AG04450 (cell line): ENCODE data around the gene STRIP2. TPM values are rescaled to one million over a fixed set of nuclear protein-coding genes. Genes with fewer than 3 reads are reported as not detected.

Experiments used
- CTCF ChIA-PET: fragments of 300-600, 350-600 bp; formaldehyde crosslinking; extraction: SDS; loops from one replicate; lab custom pipeline; 2022; ENCODE audit warnings: antibody characterized with exemption, inconsistent platforms; lab: Charles Lee
- POLR2A ChIA-PET: fragments of 350-600 bp; formaldehyde crosslinking; extraction: SDS; loops from one replicate; lab custom pipeline; 2021; ENCODE audit warnings: antibody characterized with exemption, inconsistent platforms; lab: Yijun Ruan, JAX
- DNase-seq: peaks from one replicate; pipeline ENCODE4 v3.0.0-alpha.2; 2011; ENCODE audit warnings: low read depth, low spot score
- H3K27ac ChIP-seq: one replicate; pipeline ENCODE4 v1.5.1; 2012; ENCODE audit warnings: low read depth, low read length, control low read depth
- H3K27me3 ChIP-seq: one replicate; pipeline ENCODE4 v1.6.0; 2012; ENCODE audit warnings: low read length; ENCODE audit not compliant: control insufficient read depth, insufficient read depth
- H3K4me3 ChIP-seq: 2 replicates; pipeline ENCODE4 v1.5.1; 2011; ENCODE audit warnings: mild to moderate bottlenecking, low read depth, low read length, control low read depth
- H3K9me3 ChIP-seq: 2 replicates; pipeline ENCODE4 v1.5.1; 2012; ENCODE audit warnings: low read length; ENCODE audit not compliant: control insufficient read depth, insufficient read depth
- CTCF ChIP-seq: IDR thresholded peaks from 2 replicates; pipeline ENCODE4 v1.5.1; 2011; ENCODE audit warnings: low read depth, low read length, control low read depth, inconsistent platforms
- polyA plus RNA-seq: library from polyadenylated mRNA; depleted of rRNA; stranded (reverse); fragments of >200 nt; gene quantifications from 2 replicates; pipeline ENCODE4 v1.2.3, GENCODE V29; 2011

The STRIP2 gene
- polyA plus RNA-seq, 1 experiment: 1.7 TPM

GRCh38 chr7:129458171-129458570 lies 23.9 kb downstream of the STRIP2 start:
- Histone ChIP-seq H3K4me3 (no peak overlapping the region), H3K27me3 (no peaks in the 10 kb centered on the region), H3K27ac (no peak overlapping the region), H3K9me3 (no peaks in the 10 kb centered on the region)
- ChIA-PET POLR2A (no interaction called here), CTCF (no interaction called here)
- TF ChIP-seq CTCF: no peak
- no peak for DNase-seq

GRCh38 chr7:129461809-129462208 lies 27.6 kb downstream of the STRIP2 start:
- TF ChIP-seq CTCF: no peak
- Histone ChIP-seq H3K9me3 (no peaks in the 10 kb centered on the region), H3K27me3 (no peaks in the 10 kb centered on the region), H3K4me3 (no peak overlapping the region), H3K27ac (no peak overlapping the region)
- POLR2A ChIA-PET: no interaction called here
- DNase-seq: no peak
- CTCF ChIA-PET: interaction anchor here (0.7 kb wide), 1 partner anchor 243 kb away, joined by 3 read pairs; no protein-coding TSS in a partner anchor

GRCh38 chr7:129462420-129462819 lies 28.2 kb downstream of the STRIP2 start:
- no peak overlapping the region for H3K4me3 ChIP-seq
- ChIA-PET CTCF (interaction anchor here (0.7 to 1.2 kb wide), 2 partner anchors 9 to 244 kb away, joined by 3 read pairs; no protein-coding TSS in a partner anchor), POLR2A (interaction anchor here (0.6 kb wide), 1 partner anchor 129 kb away, joined by 4 read pairs; no protein-coding TSS in a partner anchor)
- H3K27ac ChIP-seq: no peak overlapping the region
- H3K27me3 ChIP-seq: no peaks in the 10 kb centered on the region
- no peak for DNase-seq
- TF ChIP-seq CTCF: no peak
- H3K9me3 ChIP-seq: no peaks in the 10 kb centered on the region

GRCh38 chr7:129464194-129464593 lies 30.0 kb downstream of the STRIP2 start:
- Histone ChIP-seq H3K27me3 (no peaks in the 10 kb centered on the region), H3K27ac (no peak overlapping the region), H3K4me3 (no peak overlapping the region), H3K9me3 (no peaks in the 10 kb centered on the region)
- TF ChIP-seq CTCF: no peak
- POLR2A ChIA-PET: no interaction called here
- DNase-seq: no peak
- CTCF ChIA-PET: interaction anchor here (0.6 to 9.7 kb wide), 4 partner anchors 23 to 300 kb away, joined by 3 to 175 read pairs (median 8); no protein-coding TSS in a partner anchor

- CTCF ChIA-PET: interaction anchor here (0.6 to 9.7 kb wide), 7 partner anchors 44 to 301 kb away, joined by 3 to 175 read pairs (median 5); no protein-coding TSS in a partner anchor
- no peak overlapping the region for H3K4me3 ChIP-seq
- no peak for DNase-seq
- POLR2A ChIA-PET: no interaction called here
- TF ChIP-seq CTCF: no peak
- H3K27me3 ChIP-seq: no peaks in the 10 kb centered on the region
- no peaks in the 10 kb centered on the region for H3K9me3 ChIP-seq
- no peak overlapping the region for H3K27ac ChIP-seq
Observed at GRCh38 chr7:129465080-129465479, 30.8 kb downstream of the STRIP2 start.
